GM12878 (cell line): ENCODE results near the gene C1orf50. TPM values are rescaled to one million over a fixed set of nuclear protein-coding genes. Genes with fewer than 3 reads are reported as not detected.

ENCODE experiments used
- ATAC-seq: fragments of 200-7000 bp; cut with Tn5 transposase; 3 replicates; pipeline ENCODE4 v1.9.1; 2020; ENCODE audit warnings: mild to moderate bottlenecking, moderate library complexity
- Bru-seq: library from RNA; stranded (reverse); fragments of 400-500 nt; gene quantifications from one replicate; lab custom pipeline; 2021; lab: Mats Ljungman, UMichigan
- BruChase-seq, 2 experiments: library from RNA; stranded (reverse); fragments of 400-500 nt; gene quantifications; one replicate each; lab custom pipeline; 2021; lab: Mats Ljungman, UMichigan
- BruUV-seq: library from RNA; stranded (reverse); fragments of 400-500 nt; replicated peaks from 2 replicates; lab custom pipeline; 2021; lab: Mats Ljungman, UMichigan
- CTCF ChIA-PET: fragments of 300-600 bp; sonication (Branson Sonifier 250); formaldehyde crosslinking; extraction: SDS; loops from one replicate; lab custom pipeline; 2021; ENCODE audit warnings: inconsistent platforms; lab: Yijun Ruan, JAX
- POLR2A ChIA-PET: fragments of 350-600 bp; formaldehyde crosslinking; extraction: SDS; loops from one replicate; lab custom pipeline; 2021; ENCODE audit warnings: inconsistent platforms; lab: Charles Lee
- RAD21 ChIA-PET: fragments of 300-600 bp; sonication (Branson Sonifier 250); formaldehyde crosslinking; loops from one replicate; lab custom pipeline; 2023; ENCODE audit warnings: antibody characterized with exemption; ENCODE audit not compliant: unreplicated experiment; lab: Charles Lee
- SMC1A ChIA-PET: fragments of 300-600 bp; sonication (Branson Sonifier 250); formaldehyde crosslinking; loops from one replicate; lab custom pipeline; 2023; ENCODE audit not compliant: unreplicated experiment, uncharacterized antibody; lab: Charles Lee
- DNase-seq: peaks from one replicate; pipeline ENCODE4 v3.0.0-alpha.2; 2011; ENCODE audit warnings: low read depth, low spot score
- FAIRE-seq: peaks from 3 replicates; lab custom pipeline; 2011; peaks lifted over from hg19 to GRCh38; lab: Jason Lieb, UNC
- H2AFZ ChIP-seq: 2 replicates; pipeline ENCODE4 v1.6.0; 2011; ENCODE audit warnings: low read depth, low read length, control low read depth; ENCODE audit not compliant: control insufficient read depth
- H3K27ac ChIP-seq: 2 replicates; pipeline ENCODE4 v1.5.1; 2011; ENCODE audit warnings: control low read depth; ENCODE audit not compliant: control insufficient read depth, insufficient read depth
- H3K27me3 ChIP-seq, 2 experiments: replicated peaks in 1 of 2; 2 replicates each; pipeline versions ENCODE4 v1.6.0 to v1.6.1; 2011; ENCODE audit warnings: low read length in 1 of 2; ENCODE audit not compliant: control insufficient read depth in 2 of 2, insufficient read depth in 2 of 2
- H3K36me3 ChIP-seq, 2 experiments: 2 replicates each; pipeline ENCODE4 v1.5.1; 2011; ENCODE audit warnings: low read length in 1 of 2; ENCODE audit not compliant: control insufficient read depth in 2 of 2, insufficient read depth in 2 of 2
- H3K4me1 ChIP-seq: 2 replicates; pipeline ENCODE4 v1.6.1; 2011; ENCODE audit warnings: mild to moderate bottlenecking, low read length, moderate library complexity, mixed read lengths; ENCODE audit not compliant: control insufficient read depth, insufficient read depth
- H3K4me2 ChIP-seq: 2 replicates; pipeline ENCODE4 v1.6.0; 2011; ENCODE audit warnings: control low read depth; ENCODE audit not compliant: control insufficient read depth, insufficient read depth
- H3K4me3 ChIP-seq: fragments of 200-600 bp; sonication (generic); 2 replicates; pipeline ENCODE4 v1.5.1; 2016
- H3K79me2 ChIP-seq: 2 replicates; pipeline ENCODE4 v1.6.0; 2011; ENCODE audit warnings: low read length; ENCODE audit not compliant: control insufficient read depth, insufficient read depth
- H3K9ac ChIP-seq: 2 replicates; pipeline ENCODE4 v1.8.0; 2011; ENCODE audit warnings: low read length, control low read depth, mixed read lengths; ENCODE audit not compliant: control insufficient read depth, insufficient read depth
- H3K9me3 ChIP-seq: replicated peaks from 3 replicates; pipeline ENCODE4 v1.5.1; 2011; ENCODE audit warnings: mild to moderate bottlenecking, low read length; ENCODE audit not compliant: control insufficient read depth, insufficient read depth
- H4K20me1 ChIP-seq: 2 replicates; pipeline ENCODE4 v1.6.0; 2011; ENCODE audit not compliant: control insufficient read depth, insufficient read depth
- CREB1 ChIP-seq: IDR thresholded peaks from 2 replicates; pipeline ENCODE4 v1.6.1; 2012; ENCODE audit warnings: low read depth, mild to moderate bottlenecking, inconsistent platforms
- ELK1 ChIP-seq: IDR thresholded peaks from 2 replicates; pipeline ENCODE4 v1.6.1; 2012; ENCODE audit warnings: low read depth, low read length, improper control_type of control experiment
- IRF5 ChIP-seq: fragments of 450-650 bp; IDR thresholded peaks from 2 replicates; pipeline ENCODE4 v1.6.1; 2017; ENCODE audit warnings: borderline replicate concordance
- POLR2AphosphoS2 ChIP-seq: IDR thresholded peaks from 2 replicates; pipeline ENCODE4 v1.6.1; 2011; ENCODE audit warnings: low read depth, mild to moderate bottlenecking, low read length, improper control_type of control experiment, moderate library complexity
- RAD51 ChIP-seq: fragments of 450-650 bp; IDR thresholded peaks from 2 replicates; pipeline ENCODE4 v1.6.1; 2016; ENCODE audit warnings: moderate library complexity, mild to moderate bottlenecking, inconsistent platforms
- SRF ChIP-seq, 2 experiments: IDR thresholded peaks; 2 replicates each; pipeline ENCODE4 v1.6.1; 2011; ENCODE audit warnings: low read depth in 2 of 2, low read length in 2 of 2, mild to moderate bottlenecking in 1 of 2, moderate library complexity in 1 of 2
- TARDBP ChIP-seq: IDR thresholded peaks from 2 replicates; pipeline ENCODE4 v1.6.1; 2016; ENCODE audit warnings: borderline replicate concordance
- TCF3 ChIP-seq: IDR thresholded peaks from 2 replicates; pipeline ENCODE4 v1.6.1; 2012; ENCODE audit warnings: low read depth, mild to moderate bottlenecking, low read length, borderline replicate concordance; ENCODE audit not compliant: insufficient read depth
- ZZZ3 ChIP-seq: IDR thresholded peaks from 2 replicates; pipeline ENCODE4 v1.6.1; 2011; ENCODE audit warnings: low read depth; ENCODE audit not compliant: control insufficient read depth, insufficient read length
- WGBS: methylation state at CpG from one replicate; pipeline ENCODE4 v1.1.6; 2016; ENCODE audit warnings: low lambda C conversion rate; ENCODE audit not compliant: insufficient replicate concordance, insufficient coverage; ENCODE audit errors: missing lambda C conversion rate; 5-methylcytosine and 5-hydroxymethylcytosine counted together
- in situ Hi-C: fragments of 300-500 bp; cut with MboI; formaldehyde crosslinking; loops from 9 replicates; pipeline ENCODE4 v1.14.3; 2018; ENCODE audit warnings: mixed read lengths
- intact Hi-C: fragments of 100-400 bp; cut with micrococcal nuclease; formaldehyde crosslinking; loops from one replicate; pipeline ENCODE4 v1.14.2; 2022; ENCODE audit not compliant: unreplicated experiment
- long read RNA-seq, 2 experiments: library from polyadenylated mRNA; unstranded; transcript quantifications; one replicate each; pipeline ENCODE4 v2.0.0, GENCODE V29; 2019 to 2020
- polyA minus RNA-seq, 3 experiments: library from RNA; depleted of rRNA, polyadenylated mRNA; stranded (reverse); fragments of >200 nt; gene quantifications; 2 replicates each; pipeline ENCODE4 v1.2.3, GENCODE V29; 2011
- polyA plus RNA-seq, 11 experiments: library from polyadenylated mRNA; depleted of rRNA in 4 of 11; unstranded in 6 of 11; stranded (reverse) in 5 of 11; fragments of >200 nt; fragmentation: Nextera tagmentation in 4 of 11; fragmentation: Illumina TruSeq in 1 of 11; extraction: Ambion mirVana in 4 of 11; extraction: Trizol in 1 of 11; gene quantifications; 1 replicate in 1 of 11; 2 replicates in 10 of 11; pipeline versions ENCODE4 v1.2.1 to v1.2.3, GENCODE V29; 2011 to 2016; ENCODE audit warnings: inconsistent platforms in 2 of 11, missing spikeins in 2 of 11, low read depth in 1 of 11
- total RNA-seq, 4 experiments: library from RNA; depleted of rRNA in 3 of 4; stranded (reverse); fragments of >200 nt in 3 of 4; fragmentation: Illumina TruSeq in 1 of 4; extraction: Trizol in 1 of 4; gene quantifications; 2 replicates each; pipeline versions ENCODE4 v1.2.1 to v1.2.3, GENCODE V29; 2013 to 2021
- TF ChIP-seq, protein P1 (sequence below): fragments of 450-650 bp; formaldehyde crosslinking; IDR thresholded peaks from 2 replicates; pipeline ENCODE4 v1.5.0; 2022; ENCODE audit warnings: mild to moderate bottlenecking, missing genetic modification characterization

The C1orf50 gene
- 19.2 and 22.0 TPM in 2 replicates for total RNA-seq (2013; cell fraction: nucleolus; rRNA removed)
- total RNA-seq (2014; rRNA removed) (5.0 and 5.7 TPM in 2 replicates), total RNA-seq (2014; rRNA removed; fragmentation: Illumina TruSeq; extraction: Trizol) (6.5 and 7.9 TPM in 2 replicates), total RNA-seq (2021) (4.4 and 7.0 TPM in 2 replicates), polyA plus RNA-seq (2011; rRNA removed) (9.7 and 11.8 TPM in 2 replicates), polyA plus RNA-seq (2014; fragmentation: Illumina TruSeq; extraction: Trizol) (4.5 and 8.7 TPM in 2 replicates), polyA plus RNA-seq (2014; fragmentation: Nextera tagmentation; extraction: Ambion mirVana) (1 to 10 TPM; 1.2 to 3.3 TPM), polyA plus RNA-seq (2014; rRNA removed) (4.6 and 5.1 TPM in 2 replicates), polyA plus RNA-seq (2016; fragmentation: Nextera tagmentation; extraction: Ambion mirVana) (10 to 100 TPM in 1 of 2 experiments, 1 to 10 TPM in 1; 8.1 to 10.7 TPM), polyA minus RNA-seq (2011; rRNA and poly(A)+ RNA removed) (3.7 and 3.9 TPM in 2 replicates), Bru-seq, nascent RNA (percentile 77 among the genes with signal in this experiment), BruChase-seq, experiment 1, labeled RNA remaining after a 6-hour chase (percentile 74 among the genes with signal in this experiment), BruChase-seq, experiment 2, labeled RNA remaining after a 2-hour chase (percentile 73 among the genes with signal in this experiment)
- polyA plus RNA-seq (2011; ENCODE audit: low read depth): 2.5 TPM
- 5.9 and 9.3 TPM in 2 replicates for polyA plus RNA-seq (2011; cell fraction: cytosol; rRNA removed)
- 5.0 and 8.3 TPM in 2 replicates for polyA plus RNA-seq (2011; cell fraction: nucleus; rRNA removed)
- 4.8 and 5.2 TPM in 2 replicates for polyA plus RNA-seq (2012)
- polyA minus RNA-seq (2011; cell fraction: cytosol; rRNA and poly(A)+ RNA removed): 0.53 and 0.94 TPM in 2 replicates
- polyA minus RNA-seq (2011; cell fraction: nucleus; rRNA and poly(A)+ RNA removed): 2.8 and 7.2 TPM in 2 replicates
- long read RNA-seq, experiment 1, full-length matches to known transcripts: 5 of 8 reads
- long read RNA-seq, experiment 1, partial matches to known transcripts: 1 of 8 reads
- long read RNA-seq, experiment 1, other reads (novel, unspliced or antisense): 2 of 8 reads
- long read RNA-seq, experiment 2, full-length matches to known transcripts: 2 of 7 reads
- long read RNA-seq, experiment 2, partial matches to known transcripts: 0 of 7 reads
- long read RNA-seq, experiment 2, other reads (novel, unspliced or antisense): 5 of 7 reads

DNA sequence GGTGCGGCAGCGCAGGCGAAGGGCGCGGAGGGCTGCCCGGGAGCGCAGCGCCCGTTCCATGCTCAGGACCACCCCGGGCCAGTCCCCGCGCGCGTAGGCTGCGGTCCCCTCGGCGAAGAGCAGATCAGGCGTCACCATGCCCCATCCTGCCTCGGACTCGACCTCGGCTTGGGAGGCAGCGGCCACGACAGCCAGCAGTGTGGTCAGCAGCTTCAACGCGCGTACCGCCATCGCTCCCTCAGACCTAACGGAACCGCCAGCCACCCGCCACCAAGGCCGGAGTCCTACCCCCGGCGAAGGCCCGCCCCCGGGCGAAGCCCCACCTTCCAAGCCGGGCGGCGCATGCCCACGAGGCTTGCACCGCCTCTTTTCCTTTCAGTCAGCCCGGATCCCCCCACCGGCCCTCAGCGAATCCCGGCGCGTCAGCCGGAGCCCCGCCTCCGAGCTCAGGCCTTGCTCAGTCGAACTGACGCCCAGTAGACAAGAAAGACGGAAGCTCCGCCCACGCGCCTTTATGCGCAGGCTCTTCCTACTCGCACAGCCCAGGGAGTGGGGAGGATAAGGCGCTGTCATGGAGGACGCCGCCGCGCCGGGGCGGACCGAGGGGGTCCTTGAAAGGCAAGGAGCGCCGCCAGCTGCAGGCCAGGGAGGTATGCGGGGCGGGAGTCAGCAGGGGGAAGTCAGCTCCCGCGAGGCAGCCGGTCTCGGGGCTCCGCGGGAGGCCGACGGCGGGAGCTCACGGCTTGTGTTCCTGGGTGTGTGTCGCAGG is at the start of gene C1orf50, which contains the start of gene P3H1:
TSS of gene C1orf50 (plus strand) at position 509 of the 769 bp plus-strand sequence. CDS start at position 572, 63 bp downstream.
TSS of gene P3H1 (minus strand) at position 288 of the 769 bp plus-strand sequence. CDS start at position 231, 57 bp downstream.
- H3K27me3 ChIP-seq: no peaks in the 10 kb centered on the region
- FAIRE-seq (peak; percentile 91), DNase-seq (peak; percentile 93), ATAC-seq (peak; percentile 93)
- peak within 1 kb of the TSS; percentile 90 for H3K4me2 ChIP-seq
- H3K4me3 ChIP-seq: peak within 1 kb of the TSS; percentile 95
- H2AFZ ChIP-seq: peak within 1 kb of the TSS; percentile 94
- POLR2A ChIA-PET: interaction anchor here (0.5 to 3.8 kb wide), 32 partner anchors 10 to 885 kb away, joined by 3 to 53 read pairs (median 4); partner anchors contain the start of genes CFAP57, EBNA1BP2, ERMAP and KDM4A
- RAD21 ChIA-PET: interaction anchor here (0.6 to 4.3 kb wide), 18 partner anchors 12 to 423 kb away, joined by 3 to 25 read pairs (median 5); partner anchors contain the start of genes CCDC30, ERMAP, PPIH and SVBP
- H3K9me3 ChIP-seq: no peaks in the 10 kb centered on the region
- SMC1A ChIA-PET: interaction anchor here (0.7 to 4.0 kb wide), 15 partner anchors 10 to 307 kb away, joined by 3 to 21 read pairs (median 4); partner anchors contain the start of genes PPIH, YBX1 and ZNF691
- H4K20me1 ChIP-seq: no peaks in the 10 kb centered on the region
- in situ Hi-C loops: no loop called here
- peaks cover 0 to 6% of the 10 kb centered on the region in 2 experiments; a peak in 1 of 4 replicates for H3K36me3 ChIP-seq
- intact Hi-C loops: loop anchor here (2.0 to 5.0 kb wide), 3 partner anchors 50 to 85 kb away; partner anchors contain the start of genes ERMAP, SVBP, YBX1 and ZNF691
- peaks cover 64% of the 10 kb centered on the region for H3K79me2 ChIP-seq
- BruUV-seq: TSS peak; percentile 81
- H3K4me1 ChIP-seq: peaks cover 4% of the 10 kb centered on the region; the same call in 1 of the 2 replicates
- WGBS: 1% methylated on average over 61 of the region's 82 CpGs
- peak within 1 kb of the TSS; percentile 84 for H3K9ac ChIP-seq
- CTCF ChIA-PET: interaction anchor here (0.6 to 6.5 kb wide), 18 partner anchors 9 to 315 kb away, joined by 3 to 28 read pairs (median 4); partner anchors contain the start of gene ZNF691
- H3K27ac ChIP-seq: peak within 1 kb of the TSS; percentile 84
- TF ChIP-seq TCF3: peak; percentile 38; the same call in 1 of the 2 replicates
- TF ChIP-seq CREB1: peak; percentile 65; the same call in 1 of the 2 replicates
- TF ChIP-seq ELK1: peak; percentile 15; the same call in 1 of the 2 replicates
- TF ChIP-seq ZZZ3: no peak
- no peak for TF ChIP-seq IRF5
- TF ChIP-seq, protein P1, sequence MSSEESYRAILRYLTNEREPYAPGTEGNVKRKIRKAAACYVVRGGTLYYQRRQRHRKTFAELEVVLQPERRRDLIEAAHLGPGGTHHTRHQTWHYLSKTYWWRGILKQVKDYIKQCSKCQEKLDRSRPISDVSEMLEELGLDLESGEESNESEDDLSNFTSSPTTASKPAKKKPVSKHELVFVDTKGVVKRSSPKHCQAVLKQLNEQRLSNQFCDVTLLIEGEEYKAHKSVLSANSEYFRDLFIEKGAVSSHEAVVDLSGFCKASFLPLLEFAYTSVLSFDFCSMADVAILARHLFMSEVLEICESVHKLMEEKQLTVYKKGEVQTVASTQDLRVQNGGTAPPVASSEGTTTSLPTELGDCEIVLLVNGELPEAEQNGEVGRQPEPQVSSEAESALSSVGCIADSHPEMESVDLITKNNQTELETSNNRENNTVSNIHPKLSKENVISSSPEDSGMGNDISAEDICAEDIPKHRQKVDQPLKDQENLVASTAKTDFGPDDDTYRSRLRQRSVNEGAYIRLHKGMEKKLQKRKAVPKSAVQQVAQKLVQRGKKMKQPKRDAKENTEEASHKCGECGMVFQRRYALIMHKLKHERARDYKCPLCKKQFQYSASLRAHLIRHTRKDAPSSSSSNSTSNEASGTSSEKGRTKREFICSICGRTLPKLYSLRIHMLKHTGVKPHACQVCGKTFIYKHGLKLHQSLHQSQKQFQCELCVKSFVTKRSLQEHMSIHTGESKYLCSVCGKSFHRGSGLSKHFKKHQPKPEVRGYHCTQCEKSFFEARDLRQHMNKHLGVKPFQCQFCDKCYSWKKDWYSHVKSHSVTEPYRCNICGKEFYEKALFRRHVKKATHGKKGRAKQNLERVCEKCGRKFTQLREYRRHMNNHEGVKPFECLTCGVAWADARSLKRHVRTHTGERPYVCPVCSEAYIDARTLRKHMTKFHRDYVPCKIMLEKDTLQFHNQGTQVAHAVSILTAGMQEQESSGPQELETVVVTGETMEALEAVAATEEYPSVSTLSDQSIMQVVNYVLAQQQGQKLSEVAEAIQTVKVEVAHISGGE (CRISPR knock-in tag): no peak
- 0 out of 2 replicates have a peak, but pooled peaks have one; percentile 8 for TF ChIP-seq TARDBP
- TF ChIP-seq POLR2AphosphoS2: peak; percentile 94
- TF ChIP-seq RAD51: no peak
- peak in 1 of 2 experiments; percentile 26; a peak in 1 of 4 replicates for TF ChIP-seq SRF (IDR thresholded peaks at IDR 0.05; ENCODE audit: low read depth in 2 of 2, low read length in 2 of 2)
